OCI-LY1 (cell line): ENCODE data around the gene PGAP1.

Source experiments
- CTCF ChIP-seq: fragments of 200-600 bp; sonication (generic), shearing (Covaris generic); IDR thresholded peaks from 2 replicates; pipeline ENCODE4 v1.5.1; 2017; ENCODE audit warnings: mild to moderate bottlenecking, antibody characterized with exemption, low read length, moderate library complexity, mixed read lengths
- EZH2 ChIP-seq: fragments of 200-600 bp; sonication (generic), shearing (Covaris generic); IDR thresholded peaks from 2 replicates; pipeline ENCODE4 v1.8.0; 2017; ENCODE audit warnings: borderline replicate concordance, mixed run types, mild to moderate bottlenecking, antibody characterized with exemption, low read length, moderate library complexity, mixed read lengths

DNA sequence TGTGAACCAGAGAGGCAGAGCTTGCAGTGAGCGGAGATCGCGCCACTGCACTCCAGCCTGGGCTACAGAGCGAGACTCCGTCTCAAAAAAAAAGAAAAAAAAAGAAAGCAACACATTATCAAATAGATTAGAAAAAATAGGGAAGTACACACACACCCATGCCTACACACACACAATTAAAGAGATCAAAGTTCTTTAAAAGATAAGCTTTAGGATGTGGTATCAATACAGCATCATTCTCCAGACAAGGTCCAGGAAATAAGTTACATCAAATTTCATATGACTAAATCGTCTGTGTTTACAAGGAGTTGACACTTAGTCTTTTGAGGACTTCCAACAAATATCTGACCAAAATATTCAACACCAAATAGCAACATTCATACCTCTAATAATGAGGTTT, 25.7 kb downstream of the PGAP1 start:
- TF ChIP-seq CTCF (no peak), EZH2 (no peak)
